Hypothalamus (tissue), 51 donors: Measurements from ENCODE around the gene GGNBP2.
A peak's percentile ranks its signal among the peaks of the same experiment; 100 is the strongest.

ENCODE experiments used
- DNase-seq, 51 donors: peaks; one replicate each; lab custom pipeline; 2025; lab: John Stamatoyannopoulos, UW

The GGNBP2 gene

GRCh38 chr17:36512641-36513040, 32.1 kb upstream of the GGNBP2 start:
- no peak for DNase-seq

GRCh38 chr17:36514856-36515255, 29.9 kb upstream of the GGNBP2 start:
- DNase-seq, result no peak

GRCh38 chr17:36515837-36516236, 28.9 kb upstream of the GGNBP2 start:
- no peak for DNase-seq

GRCh38 chr17:36523113-36523512, 21.6 kb upstream of the GGNBP2 start:
- no peak for DNase-seq

GRCh38 chr17:36524428-36524876, 20.3 kb upstream of the GGNBP2 start:
- DNase-seq, result no peak

- no peak for DNase-seq
Measured at GRCh38 chr17:36525113-36525512, 19.6 kb upstream of the GGNBP2 start.

GRCh38 chr17:36525888-36526287, 18.8 kb upstream of the GGNBP2 start:
- DNase-seq, result no peak

- no peak for DNase-seq
Measured at GRCh38 chr17:36527621-36528250, 17.0 kb upstream of the GGNBP2 start.

- no peak for DNase-seq
Measured at GRCh38 chr17:36529121-36529520, 15.6 kb upstream of the GGNBP2 start.

GRCh38 chr17:36532435-36532975, 12.2 kb upstream of the GGNBP2 start:
- DNase-seq, result no peak

- peak in 25 of 51 donors; percentile 3 to 63 (median 24) for DNase-seq
Measured at GRCh38 chr17:36533935-36534839, 10.5 kb upstream of the GGNBP2 start.

- DNase-seq, result peak; percentile 41 to 91 (median 77)
Measured at GRCh38 chr17:36534840-36535668, 9.7 kb upstream of the GGNBP2 start, which contains the start of the genes MYO19 and PIGW. TSS of gene MYO19 (minus strand) at chr17:36534868. CDS start at chr17:36532538, 2,330 bp downstream. TSS of gene PIGW (plus strand) at chr17:36534987. CDS start at chr17:36537102, 2,115 bp downstream.

- DNase-seq, result no peak
Measured at GRCh38 chr17:36535669-36536081, 9.0 kb upstream of the GGNBP2 start.

GRCh38 chr17:36540696-36541095, 4.0 kb upstream of the GGNBP2 start:
- DNase-seq, result no peak

GRCh38 chr17:36542755-36543154, 2.0 kb upstream of the GGNBP2 start:
- DNase-seq, result no peak

GRCh38 chr17:36544044-36544306, 744 bp upstream of the GGNBP2 start:
- peak in 18 of 51 donors; percentile 8 to 56 (median 26) for DNase-seq

GRCh38 chr17:36545077-36545464, 352 bp downstream of the GGNBP2 start:
- DNase-seq, result peak in 25 of 51 donors; percentile 67 to 95 (median 84)

GRCh38 chr17:36545465-36546417, 1.0 kb downstream of the GGNBP2 start:
- DNase-seq, result peak in 50 of 51 donors; percentile 71 to 98 (median 93)

GRCh38 chr17:36546418-36547093, 1.8 kb downstream of the GGNBP2 start:
- no peak for DNase-seq
